Colonic mucosa (tissue), 4 donors: ENCODE results near the gene ST8SIA2. TPM values are rescaled to one million over a fixed set of nuclear protein-coding genes. Genes with fewer than 3 reads are reported as not detected.

ENCODE experiments used
- DNase-seq: peaks from one replicate; pipeline ENCODE4 v3.0.0-alpha.2; 2020
- H3K27ac ChIP-seq: fragments of 200-600 bp; one replicate; pipeline ENCODE4 v1.8.0; 2021
- H3K27me3 ChIP-seq: fragments of 200-600 bp; one replicate; pipeline ENCODE4 v1.8.0; 2021
- H3K36me3 ChIP-seq: fragments of 200-600 bp; one replicate; pipeline ENCODE4 v1.8.0; 2021
- H3K4me1 ChIP-seq: fragments of 200-600 bp; one replicate; pipeline ENCODE4 v1.8.0; 2021; ENCODE audit warnings: mild to moderate bottlenecking
- H3K4me3 ChIP-seq: fragments of 200-600 bp; one replicate; pipeline ENCODE4 v1.8.0; 2021
- H3K9ac ChIP-seq, 2 donors: one replicate each; pipeline ENCODE4 v1.7.0; 2013; ENCODE audit warnings: control low read depth in 2 of 2, low read depth in 2 of 2, low read length in 2 of 2
- H3K9me3 ChIP-seq: fragments of 200-600 bp; one replicate; pipeline ENCODE4 v1.8.0; 2021
- intact Hi-C: fragments of 100-400 bp; cut with DNase I; formaldehyde crosslinking; loops from one replicate; pipeline ENCODE4 v1.14.1; 2022
- total RNA-seq, 2 donors: library from RNA; stranded (reverse); fragmentation: NEBNext Ultra II Directional in 1 of 2; extraction: Animal tissue kit (Norgen Biotek cat#: 25700) in 1 of 2; gene quantifications; one replicate each; pipeline ENCODE4 v1.2.1, GENCODE V29; 2021
- TF ChIP-seq, protein P1 (sequence below): fragments of 200-600 bp; IDR thresholded peaks from one replicate; pipeline ENCODE4 v1.8.0; 2022; ENCODE audit warnings: antibody characterized with exemption, mild to moderate bottlenecking
- donor health status: healthy.
- donor health status: DM: no; HTN: no; CAD: no.
- donor health status: DM: no; HTN: no; CAD: no.

The ST8SIA2 gene
- total RNA-seq, 2 donors from 2014 or later: 0.25 to 0.42 TPM

DNA sequence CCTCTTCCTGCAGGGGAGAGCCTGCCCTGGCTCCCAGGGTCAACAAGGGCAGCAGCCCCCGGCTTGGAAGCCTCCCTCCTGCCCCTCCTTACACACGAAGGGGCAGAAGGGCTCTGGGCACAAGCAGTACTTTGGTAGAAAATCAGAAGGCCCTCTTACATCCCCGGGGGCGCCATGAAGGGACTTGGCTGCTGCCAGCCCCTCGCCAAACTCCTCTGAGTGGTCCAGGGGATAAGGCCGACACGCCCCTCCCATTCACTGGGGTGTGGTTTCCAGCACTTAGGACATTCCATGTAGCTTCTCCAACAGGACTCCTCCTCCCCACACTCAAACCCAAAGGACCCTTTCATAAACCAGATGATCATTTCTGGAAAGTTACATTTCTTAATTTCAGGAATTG, 1.2 kb upstream of the ST8SIA2 start:
- DNase-seq: no peak
- no peak overlapping the region for H3K4me3 ChIP-seq
- H3K36me3 ChIP-seq: no peaks in the 10 kb centered on the region
- peaks cover 56% of the 10 kb centered on the region for H3K27me3 ChIP-seq
- TF ChIP-seq, protein P1, sequence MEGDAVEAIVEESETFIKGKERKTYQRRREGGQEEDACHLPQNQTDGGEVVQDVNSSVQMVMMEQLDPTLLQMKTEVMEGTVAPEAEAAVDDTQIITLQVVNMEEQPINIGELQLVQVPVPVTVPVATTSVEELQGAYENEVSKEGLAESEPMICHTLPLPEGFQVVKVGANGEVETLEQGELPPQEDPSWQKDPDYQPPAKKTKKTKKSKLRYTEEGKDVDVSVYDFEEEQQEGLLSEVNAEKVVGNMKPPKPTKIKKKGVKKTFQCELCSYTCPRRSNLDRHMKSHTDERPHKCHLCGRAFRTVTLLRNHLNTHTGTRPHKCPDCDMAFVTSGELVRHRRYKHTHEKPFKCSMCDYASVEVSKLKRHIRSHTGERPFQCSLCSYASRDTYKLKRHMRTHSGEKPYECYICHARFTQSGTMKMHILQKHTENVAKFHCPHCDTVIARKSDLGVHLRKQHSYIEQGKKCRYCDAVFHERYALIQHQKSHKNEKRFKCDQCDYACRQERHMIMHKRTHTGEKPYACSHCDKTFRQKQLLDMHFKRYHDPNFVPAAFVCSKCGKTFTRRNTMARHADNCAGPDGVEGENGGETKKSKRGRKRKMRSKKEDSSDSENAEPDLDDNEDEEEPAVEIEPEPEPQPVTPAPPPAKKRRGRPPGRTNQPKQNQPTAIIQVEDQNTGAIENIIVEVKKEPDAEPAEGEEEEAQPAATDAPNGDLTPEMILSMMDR: no peak
- no peak overlapping the region for H3K27ac ChIP-seq
- no peaks in the 10 kb centered on the region for H3K9me3 ChIP-seq
- H3K4me1 ChIP-seq: no peaks in the 10 kb centered on the region
- H3K9ac ChIP-seq: no peak overlapping the region
- intact Hi-C loops: loop anchor here (10.0 kb wide), 1 partner anchor 322 kb away; no protein-coding TSS in a partner anchor

DNA sequence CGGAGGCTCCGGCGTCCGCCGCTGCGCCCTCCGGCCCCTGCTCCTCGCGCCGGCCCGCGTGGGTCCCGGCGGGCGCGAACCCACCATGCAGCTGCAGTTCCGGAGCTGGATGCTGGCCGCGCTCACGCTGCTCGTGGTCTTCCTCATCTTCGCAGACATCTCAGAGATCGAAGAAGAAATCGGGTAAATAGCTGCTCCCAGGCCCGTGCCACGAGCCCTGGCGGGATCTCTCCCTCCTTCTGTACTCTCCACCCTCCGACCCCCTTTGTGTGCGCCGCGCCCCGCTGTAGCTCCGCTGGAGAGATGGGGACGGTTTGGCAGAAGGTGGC, 263 bp downstream of the ST8SIA2 start:
- Histone ChIP-seq H3K4me3 (peak overlapping the region; percentile 9), H3K4me1 (no peaks in the 10 kb centered on the region)

DNA sequence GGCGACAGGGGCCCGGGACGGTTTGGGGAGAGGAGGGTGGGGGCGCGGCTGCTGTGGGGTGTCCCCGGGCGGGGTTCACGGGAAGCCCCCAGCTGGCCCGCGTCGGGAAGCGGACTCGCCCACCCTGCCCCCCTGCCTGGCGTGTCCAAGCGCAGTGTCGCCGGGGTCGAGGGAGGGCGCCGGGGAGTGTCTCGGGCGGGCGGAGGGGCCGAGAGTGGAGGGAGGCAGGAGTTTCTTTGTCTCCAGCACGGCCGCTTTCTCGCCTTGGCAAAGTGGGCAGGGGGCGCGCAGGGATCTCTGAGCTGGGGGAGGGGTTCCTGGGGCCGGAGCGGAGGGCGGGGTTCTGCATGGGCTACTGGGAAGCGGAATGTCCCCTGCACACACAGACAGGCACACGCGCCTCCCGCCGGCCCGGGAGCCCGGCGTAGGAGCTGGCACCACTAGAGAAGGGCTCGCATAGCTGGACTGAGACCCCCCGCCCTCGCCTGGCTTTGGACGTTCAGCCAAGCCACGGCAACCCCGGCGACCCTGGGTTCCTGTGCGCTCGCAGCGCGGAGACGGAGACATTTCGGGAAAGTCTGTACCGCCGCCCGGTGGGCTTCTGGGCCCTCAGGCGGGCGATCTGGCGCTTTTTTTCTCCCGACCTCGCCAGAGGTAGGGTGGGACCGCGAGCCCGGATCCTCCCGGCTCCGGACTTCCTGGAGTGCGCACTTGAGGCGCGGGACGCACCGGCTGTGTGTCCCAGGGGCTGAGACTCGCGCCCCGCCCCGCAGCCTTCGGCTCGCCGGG, 822 bp downstream of the ST8SIA2 start:
- no peak for DNase-seq

More for the DNA sequence above, 263 bp downstream of the ST8SIA2 start:
- no peak for DNase-seq
- Histone ChIP-seq H3K36me3 (no peaks in the 10 kb centered on the region), H3K9ac (no peak overlapping the region), H3K27me3 (peaks cover 56% of the 10 kb centered on the region), H3K27ac (no peak overlapping the region), H3K9me3 (no peaks in the 10 kb centered on the region)
- intact Hi-C loops: loop anchor here (10.0 kb wide), 1 partner anchor 321 kb away; no protein-coding TSS in a partner anchor
- TF ChIP-seq, protein P1: no peak

DNA sequence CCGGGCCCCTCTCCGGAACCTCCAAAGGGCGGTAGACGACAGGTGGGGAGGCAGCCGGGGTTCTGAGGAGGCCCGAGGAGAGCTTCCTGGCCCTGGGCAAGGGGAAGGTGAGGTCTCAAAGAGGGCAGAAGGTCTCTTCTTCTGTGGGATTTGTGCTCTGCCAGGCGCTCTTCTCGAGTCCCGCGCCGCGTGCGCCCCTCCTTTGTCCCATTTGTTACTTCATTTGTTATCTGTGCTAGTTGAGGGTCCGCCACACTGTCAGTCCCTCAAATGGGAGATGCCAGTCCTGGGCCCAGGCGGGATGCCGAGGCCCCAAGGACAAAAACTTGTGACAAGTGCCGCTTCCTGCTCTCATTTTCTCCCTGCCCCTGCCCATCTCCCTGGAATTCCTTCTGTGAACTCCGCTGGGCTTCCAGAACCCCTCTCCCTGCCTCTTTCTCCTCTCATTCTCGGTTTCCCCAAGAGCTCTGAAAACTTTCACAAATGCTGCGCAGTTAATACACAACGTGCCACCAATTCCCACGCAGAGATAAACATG, 1.5 kb downstream of the ST8SIA2 start:
- Histone ChIP-seq H3K27ac (no peak overlapping the region), H3K4me1 (no peaks in the 10 kb centered on the region), H3K27me3 (peaks cover 56% of the 10 kb centered on the region), H3K9ac (no peak overlapping the region), H3K9me3 (no peaks in the 10 kb centered on the region), H3K4me3 (peak overlapping the region; percentile 20), H3K36me3 (no peaks in the 10 kb centered on the region)
- no peak for DNase-seq
- intact Hi-C loops: loop anchor here (10.0 kb wide), 1 partner anchor 320 kb away; no protein-coding TSS in a partner anchor
- TF ChIP-seq, protein P1: no peak

More for the DNA sequence above, 822 bp downstream of the ST8SIA2 start:
- Histone ChIP-seq H3K4me1 (no peaks in the 10 kb centered on the region), H3K4me3 (peak overlapping the region; percentile 20), H3K27me3 (peaks cover 56% of the 10 kb centered on the region), H3K27ac (no peak overlapping the region), H3K9ac (no peak overlapping the region), H3K36me3 (no peaks in the 10 kb centered on the region), H3K9me3 (no peaks in the 10 kb centered on the region)
- intact Hi-C loops: loop anchor here (10.0 kb wide), 1 partner anchor 320 kb away; no protein-coding TSS in a partner anchor
- TF ChIP-seq, protein P1: no peak

DNA sequence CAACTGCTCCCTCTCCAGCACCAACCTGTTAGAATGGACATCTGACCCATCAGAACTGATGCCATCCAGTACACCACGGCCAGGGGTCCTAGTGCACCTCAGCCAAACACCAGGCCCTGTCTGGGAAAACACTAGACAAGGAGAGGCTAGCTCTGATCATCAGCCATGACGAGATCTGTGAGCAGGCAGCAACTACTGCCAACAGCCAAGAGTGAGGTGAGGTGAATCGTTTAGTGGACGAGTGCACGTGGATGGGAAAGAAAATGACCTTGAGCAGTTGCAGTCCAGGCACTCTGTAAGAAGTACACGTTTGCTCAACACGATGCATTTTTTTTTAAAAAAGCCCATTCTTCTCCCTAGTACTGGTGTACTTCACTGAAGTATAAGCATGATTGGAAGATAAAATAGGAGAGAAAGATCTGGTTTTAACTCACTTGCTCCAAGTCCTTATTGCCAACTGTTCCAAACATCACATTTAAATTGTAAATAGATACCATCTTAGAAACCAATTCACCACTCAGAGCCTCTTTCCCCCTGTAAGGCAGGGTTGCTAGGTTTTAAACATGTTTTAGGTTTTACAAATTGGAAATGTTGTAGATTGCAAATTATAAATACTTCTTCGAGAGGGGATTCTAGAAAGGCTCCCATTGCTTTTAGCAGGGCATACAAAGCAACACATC, 5.7 kb downstream of the ST8SIA2 start:
- DNase-seq: no peak
- Histone ChIP-seq H3K9ac (no peak overlapping the region), H3K9me3 (no peaks in the 10 kb centered on the region), H3K4me1 (no peaks in the 10 kb centered on the region), H3K27me3 (peaks cover 17% of the 10 kb centered on the region), H3K36me3 (no peaks in the 10 kb centered on the region), H3K27ac (no peak overlapping the region), H3K4me3 (no peak overlapping the region)
- TF ChIP-seq, protein P1: no peak
- intact Hi-C loops: loop anchor here (10.0 kb wide), 1 partner anchor 315 kb away; no protein-coding TSS in a partner anchor
